ENCODE data around the gene ZNF43.
A peak's percentile ranks its signal among the peaks of the same experiment; 100 is the strongest.

ZNF43 gene

DNA sequence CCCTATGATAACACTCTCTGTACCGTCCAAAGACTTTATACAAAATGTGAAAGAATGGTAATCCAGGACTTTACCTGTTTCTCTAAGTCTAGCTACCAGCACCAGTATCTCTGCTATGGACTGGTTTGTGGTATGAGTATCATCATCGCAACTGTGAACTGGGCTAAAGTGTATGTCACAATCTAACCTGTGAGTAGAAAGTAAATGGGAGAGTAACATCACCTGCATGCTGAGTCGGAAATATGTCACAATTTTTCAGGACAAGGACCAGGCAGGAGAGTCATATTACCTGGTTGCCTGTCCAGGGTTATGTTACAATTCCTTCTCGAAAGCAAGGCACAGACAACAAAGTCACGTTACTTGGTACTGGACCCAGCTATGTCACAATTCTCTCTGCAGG, 5.1 kb upstream of the ZNF43 start:
- no peak for ATAC-seq

DNA sequence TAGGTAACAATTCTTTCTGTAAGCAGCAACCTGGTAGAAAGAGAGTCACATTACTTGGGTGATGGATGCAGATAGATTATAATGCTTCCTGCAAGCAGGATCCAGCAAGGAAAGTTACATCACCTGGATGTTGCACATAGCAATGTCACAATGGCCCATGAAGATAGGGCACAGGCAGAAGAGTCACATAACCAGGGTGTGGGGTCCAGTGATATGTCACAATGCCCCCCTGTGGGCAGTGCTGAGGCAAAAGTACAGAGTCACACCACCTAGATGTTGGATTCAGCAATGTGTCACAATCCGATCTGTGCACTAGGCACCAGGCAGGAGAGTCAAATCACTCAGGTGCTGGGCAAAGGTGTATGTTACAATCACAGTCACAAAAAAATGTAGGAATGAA, 4.0 kb upstream of the ZNF43 start:
- TF ChIP-seq GLIS3 (CRISPR knock-in tag; IDR thresholded peaks at IDR 0.05) (no peak), PPARA (CRISPR knock-in tag; IDR thresholded peaks at IDR 0.05; ENCODE audit: borderline replicate concordance) (no peak), ZFP3 (CRISPR knock-in tag; IDR thresholded peaks at IDR 0.05) (no peak), TOX (CRISPR knock-in tag; IDR thresholded peaks at IDR 0.05; ENCODE audit: borderline replicate concordance) (no peak)
- no peak for ATAC-seq

More for the DNA sequence above, 5.1 kb upstream of the ZNF43 start:
- no peak for TF ChIP-seq ZNF70 (CRISPR knock-in tag; IDR thresholded peaks at IDR 0.05)
- TF ChIP-seq ZC3H10 (CRISPR knock-in tag; IDR thresholded peaks at IDR 0.05), result no peak
- TF ChIP-seq ZNF8 (CRISPR knock-in tag; IDR thresholded peaks at IDR 0.05), result no peak
- TF ChIP-seq, protein P1, sequence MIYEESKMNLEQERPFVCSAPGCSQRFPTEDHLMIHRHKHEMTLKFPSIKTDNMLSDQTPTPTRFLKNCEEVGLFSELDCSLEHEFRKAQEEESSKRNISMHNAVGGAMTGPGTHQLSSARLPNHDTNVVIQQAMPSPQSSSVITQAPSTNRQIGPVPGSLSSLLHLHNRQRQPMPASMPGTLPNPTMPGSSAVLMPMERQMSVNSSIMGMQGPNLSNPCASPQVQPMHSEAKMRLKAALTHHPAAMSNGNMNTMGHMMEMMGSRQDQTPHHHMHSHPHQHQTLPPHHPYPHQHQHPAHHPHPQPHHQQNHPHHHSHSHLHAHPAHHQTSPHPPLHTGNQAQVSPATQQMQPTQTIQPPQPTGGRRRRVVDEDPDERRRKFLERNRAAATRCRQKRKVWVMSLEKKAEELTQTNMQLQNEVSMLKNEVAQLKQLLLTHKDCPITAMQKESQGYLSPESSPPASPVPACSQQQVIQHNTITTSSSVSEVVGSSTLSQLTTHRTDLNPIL (CRISPR knock-in tag; IDR thresholded peaks at IDR 0.05; ENCODE audit: low read depth), result no peak
- no peak for TF ChIP-seq BACH2 (CRISPR knock-in tag; IDR thresholded peaks at IDR 0.05; ENCODE audit: borderline replicate concordance)
- no peak for TF ChIP-seq ARNTL (CRISPR knock-in tag; IDR thresholded peaks at IDR 0.05; ENCODE audit: borderline replicate concordance, low read depth)
- TF ChIP-seq OSR1 (CRISPR knock-in tag; IDR thresholded peaks at IDR 0.05), result no peak
- no peak for TF ChIP-seq ZNF565 (CRISPR knock-in tag; conservative IDR thresholded peaks at IDR 0.05; ENCODE audit: low read depth)
- no peak for TF ChIP-seq ESRRG (CRISPR knock-in tag; IDR thresholded peaks at IDR 0.05)
- TF ChIP-seq, protein P2, sequence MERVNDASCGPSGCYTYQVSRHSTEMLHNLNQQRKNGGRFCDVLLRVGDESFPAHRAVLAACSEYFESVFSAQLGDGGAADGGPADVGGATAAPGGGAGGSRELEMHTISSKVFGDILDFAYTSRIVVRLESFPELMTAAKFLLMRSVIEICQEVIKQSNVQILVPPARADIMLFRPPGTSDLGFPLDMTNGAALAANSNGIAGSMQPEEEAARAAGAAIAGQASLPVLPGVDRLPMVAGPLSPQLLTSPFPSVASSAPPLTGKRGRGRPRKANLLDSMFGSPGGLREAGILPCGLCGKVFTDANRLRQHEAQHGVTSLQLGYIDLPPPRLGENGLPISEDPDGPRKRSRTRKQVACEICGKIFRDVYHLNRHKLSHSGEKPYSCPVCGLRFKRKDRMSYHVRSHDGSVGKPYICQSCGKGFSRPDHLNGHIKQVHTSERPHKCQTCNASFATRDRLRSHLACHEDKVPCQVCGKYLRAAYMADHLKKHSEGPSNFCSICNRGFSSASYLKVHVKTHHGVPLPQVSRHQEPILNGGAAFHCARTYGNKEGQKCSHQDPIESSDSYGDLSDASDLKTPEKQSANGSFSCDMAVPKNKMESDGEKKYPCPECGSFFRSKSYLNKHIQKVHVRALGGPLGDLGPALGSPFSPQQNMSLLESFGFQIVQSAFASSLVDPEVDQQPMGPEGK (CRISPR knock-in tag; IDR thresholded peaks at IDR 0.05; ENCODE audit: borderline replicate concordance), result no peak
- TF ChIP-seq TCF4 (CRISPR knock-in tag; IDR thresholded peaks at IDR 0.05; ENCODE audit: borderline replicate concordance), result no peak
- no peak for TF ChIP-seq GLIS3 (CRISPR knock-in tag; IDR thresholded peaks at IDR 0.05)
- no peak for TF ChIP-seq TOX (CRISPR knock-in tag; IDR thresholded peaks at IDR 0.05; ENCODE audit: borderline replicate concordance)
- no peak for TF ChIP-seq PPARA (CRISPR knock-in tag; IDR thresholded peaks at IDR 0.05; ENCODE audit: borderline replicate concordance)
- TF ChIP-seq ZFP30 (CRISPR knock-in tag; IDR thresholded peaks at IDR 0.05), result no peak
- TF ChIP-seq SNAI2 (CRISPR knock-in tag; IDR thresholded peaks at IDR 0.05), result no peak
- TF ChIP-seq ZFP3 (CRISPR knock-in tag; IDR thresholded peaks at IDR 0.05), result no peak
- TF ChIP-seq, protein P3, sequence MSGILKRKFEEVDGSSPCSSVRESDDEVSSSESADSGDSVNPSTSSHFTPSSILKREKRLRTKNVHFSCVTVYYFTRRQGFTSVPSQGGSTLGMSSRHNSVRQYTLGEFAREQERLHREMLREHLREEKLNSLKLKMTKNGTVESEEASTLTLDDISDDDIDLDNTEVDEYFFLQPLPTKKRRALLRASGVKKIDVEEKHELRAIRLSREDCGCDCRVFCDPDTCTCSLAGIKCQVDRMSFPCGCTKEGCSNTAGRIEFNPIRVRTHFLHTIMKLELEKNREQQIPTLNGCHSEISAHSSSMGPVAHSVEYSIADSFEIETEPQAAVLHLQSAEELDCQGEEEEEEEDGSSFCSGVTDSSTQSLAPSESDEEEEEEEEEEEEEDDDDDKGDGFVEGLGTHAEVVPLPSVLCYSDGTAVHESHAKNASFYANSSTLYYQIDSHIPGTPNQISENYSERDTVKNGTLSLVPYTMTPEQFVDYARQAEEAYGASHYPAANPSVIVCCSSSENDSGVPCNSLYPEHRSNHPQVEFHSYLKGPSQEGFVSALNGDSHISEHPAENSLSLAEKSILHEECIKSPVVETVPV (CRISPR knock-in tag; IDR thresholded peaks at IDR 0.05), result no peak
- no peak for TF ChIP-seq ISL1 (CRISPR knock-in tag; IDR thresholded peaks at IDR 0.05)
- TF ChIP-seq, protein P4, sequence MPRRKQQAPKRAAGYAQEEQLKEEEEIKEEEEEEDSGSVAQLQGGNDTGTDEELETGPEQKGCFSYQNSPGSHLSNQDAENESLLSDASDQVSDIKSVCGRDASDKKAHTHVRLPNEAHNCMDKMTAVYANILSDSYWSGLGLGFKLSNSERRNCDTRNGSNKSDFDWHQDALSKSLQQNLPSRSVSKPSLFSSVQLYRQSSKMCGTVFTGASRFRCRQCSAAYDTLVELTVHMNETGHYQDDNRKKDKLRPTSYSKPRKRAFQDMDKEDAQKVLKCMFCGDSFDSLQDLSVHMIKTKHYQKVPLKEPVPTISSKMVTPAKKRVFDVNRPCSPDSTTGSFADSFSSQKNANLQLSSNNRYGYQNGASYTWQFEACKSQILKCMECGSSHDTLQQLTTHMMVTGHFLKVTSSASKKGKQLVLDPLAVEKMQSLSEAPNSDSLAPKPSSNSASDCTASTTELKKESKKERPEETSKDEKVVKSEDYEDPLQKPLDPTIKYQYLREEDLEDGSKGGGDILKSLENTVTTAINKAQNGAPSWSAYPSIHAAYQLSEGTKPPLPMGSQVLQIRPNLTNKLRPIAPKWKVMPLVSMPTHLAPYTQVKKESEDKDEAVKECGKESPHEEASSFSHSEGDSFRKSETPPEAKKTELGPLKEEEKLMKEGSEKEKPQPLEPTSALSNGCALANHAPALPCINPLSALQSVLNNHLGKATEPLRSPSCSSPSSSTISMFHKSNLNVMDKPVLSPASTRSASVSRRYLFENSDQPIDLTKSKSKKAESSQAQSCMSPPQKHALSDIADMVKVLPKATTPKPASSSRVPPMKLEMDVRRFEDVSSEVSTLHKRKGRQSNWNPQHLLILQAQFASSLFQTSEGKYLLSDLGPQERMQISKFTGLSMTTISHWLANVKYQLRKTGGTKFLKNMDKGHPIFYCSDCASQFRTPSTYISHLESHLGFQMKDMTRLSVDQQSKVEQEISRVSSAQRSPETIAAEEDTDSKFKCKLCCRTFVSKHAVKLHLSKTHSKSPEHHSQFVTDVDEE (CRISPR knock-in tag; IDR thresholded peaks at IDR 0.05), result no peak

DNA sequence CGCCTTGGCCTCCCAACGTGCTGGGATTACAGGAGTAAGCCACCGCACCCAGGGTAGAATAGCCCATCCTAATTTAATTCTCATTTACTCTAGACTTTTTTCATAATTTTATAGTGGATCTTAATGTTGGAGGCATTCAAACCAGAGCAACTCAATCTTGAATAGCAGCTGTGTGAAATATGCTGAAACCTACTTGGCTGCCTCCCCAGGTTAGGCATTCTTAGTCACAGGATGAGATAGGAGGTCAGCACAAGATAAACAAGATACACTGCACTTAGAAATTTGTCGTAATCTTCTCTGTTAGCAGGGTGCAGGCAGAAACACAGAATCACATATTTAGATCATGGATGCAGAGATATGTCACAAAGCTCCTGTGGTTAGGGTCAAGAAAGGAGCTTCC, 2.7 kb upstream of the ZNF43 start:
- ATAC-seq, result no peak
- TF ChIP-seq ARNTL (CRISPR knock-in tag; IDR thresholded peaks at IDR 0.05; ENCODE audit: borderline replicate concordance, low read depth) (no peak), ZNF8 (CRISPR knock-in tag; IDR thresholded peaks at IDR 0.05) (no peak), ZNF565 (CRISPR knock-in tag; conservative IDR thresholded peaks at IDR 0.05; ENCODE audit: low read depth) (no peak), ZNF70 (CRISPR knock-in tag; IDR thresholded peaks at IDR 0.05) (no peak)

DNA sequence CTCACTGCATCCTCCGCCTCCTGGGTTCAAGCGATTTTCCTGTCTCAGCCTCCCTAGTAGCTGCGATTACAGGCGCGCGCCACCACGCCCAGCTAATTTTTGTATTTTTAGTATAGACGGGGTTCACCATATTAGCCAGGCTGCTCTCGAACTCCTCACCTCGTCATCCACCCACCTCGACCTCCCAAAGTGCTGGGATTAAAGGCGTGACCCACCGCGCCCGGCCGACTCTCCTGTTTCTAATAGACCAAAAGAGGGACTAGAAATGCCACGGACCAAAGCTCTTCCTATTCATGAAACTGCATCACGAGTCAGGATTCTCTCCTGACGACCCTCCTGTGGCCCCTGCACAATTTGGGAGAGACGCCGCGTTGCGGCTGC, 563 bp downstream of the ZNF43 start:
- peak; percentile 6; the same call in 2 of the 3 replicates for ATAC-seq
- TF ChIP-seq RARB (CRISPR knock-in tag; IDR thresholded peaks at IDR 0.05), result no peak
- TF ChIP-seq ESRRG (CRISPR knock-in tag; IDR thresholded peaks at IDR 0.05), result no peak
- no peak for TF ChIP-seq ZFP3 (CRISPR knock-in tag; IDR thresholded peaks at IDR 0.05)
- TF ChIP-seq, protein P5, sequence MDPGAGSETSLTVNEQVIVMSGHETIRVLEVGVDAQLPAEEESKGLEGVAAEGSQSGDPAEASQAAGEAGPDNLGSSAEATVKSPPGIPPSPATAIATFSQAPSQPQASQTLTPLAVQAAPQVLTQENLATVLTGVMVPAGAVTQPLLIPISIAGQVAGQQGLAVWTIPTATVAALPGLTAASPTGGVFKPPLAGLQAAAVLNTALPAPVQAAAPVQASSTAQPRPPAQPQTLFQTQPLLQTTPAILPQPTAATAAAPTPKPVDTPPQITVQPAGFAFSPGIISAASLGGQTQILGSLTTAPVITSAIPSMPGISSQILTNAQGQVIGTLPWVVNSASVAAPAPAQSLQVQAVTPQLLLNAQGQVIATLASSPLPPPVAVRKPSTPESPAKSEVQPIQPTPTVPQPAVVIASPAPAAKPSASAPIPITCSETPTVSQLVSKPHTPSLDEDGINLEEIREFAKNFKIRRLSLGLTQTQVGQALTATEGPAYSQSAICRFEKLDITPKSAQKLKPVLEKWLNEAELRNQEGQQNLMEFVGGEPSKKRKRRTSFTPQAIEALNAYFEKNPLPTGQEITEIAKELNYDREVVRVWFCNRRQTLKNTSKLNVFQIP (CRISPR knock-in tag; IDR thresholded peaks at IDR 0.05; ENCODE audit: borderline replicate concordance, low read depth), result no peak
- TF ChIP-seq BACH2 (CRISPR knock-in tag; IDR thresholded peaks at IDR 0.05; ENCODE audit: borderline replicate concordance), result no peak
- TF ChIP-seq CSDC2 (CRISPR knock-in tag; IDR thresholded peaks at IDR 0.05), result no peak
- TF ChIP-seq ZNF70 (CRISPR knock-in tag; IDR thresholded peaks at IDR 0.05), result no peak
- TF ChIP-seq ZFP30 (CRISPR knock-in tag; IDR thresholded peaks at IDR 0.05), result no peak
- no peak for TF ChIP-seq PPARA (CRISPR knock-in tag; IDR thresholded peaks at IDR 0.05; ENCODE audit: borderline replicate concordance)
- no peak for TF ChIP-seq ZC3H10 (CRISPR knock-in tag; IDR thresholded peaks at IDR 0.05)
- TF ChIP-seq TCF4 (CRISPR knock-in tag; IDR thresholded peaks at IDR 0.05; ENCODE audit: borderline replicate concordance), result no peak
- no peak for TF ChIP-seq ZNF8 (CRISPR knock-in tag; IDR thresholded peaks at IDR 0.05)
- no peak for TF ChIP-seq ARNTL (CRISPR knock-in tag; IDR thresholded peaks at IDR 0.05; ENCODE audit: borderline replicate concordance, low read depth)
- no peak; the same call in 1 of the 2 replicates for TF ChIP-seq GLIS3 (CRISPR knock-in tag; IDR thresholded peaks at IDR 0.05)
- TF ChIP-seq, protein P2 (CRISPR knock-in tag; IDR thresholded peaks at IDR 0.05; ENCODE audit: borderline replicate concordance), result no peak
- TF ChIP-seq OSR1 (CRISPR knock-in tag; IDR thresholded peaks at IDR 0.05), result no peak
- no peak for TF ChIP-seq ISL1 (CRISPR knock-in tag; IDR thresholded peaks at IDR 0.05)

All from SK-N-SH treated with all-trans-retinoic acid at 6 μM for 48 hours (cell line).